Esophagus squamous epithelium (tissue), 4 donors: Measurements from ENCODE around the gene CCDC40.

ENCODE experiments used
- POLR2A ChIP-seq, 4 donors: fragments of 450-650 bp; IDR thresholded peaks; one replicate each; pipeline ENCODE4 v1.6.1; 2017; ENCODE audit warnings: antibody characterized with exemption in 4 of 4, mild to moderate bottlenecking in 4 of 4, moderate library complexity in 3 of 4
- TF ChIP-seq, protein P1 (sequence below), 6 experiments: fragments of 450-650 bp in 4 of 6; fragments of 200-600 bp in 2 of 6; sonication (generic) in 2 of 6; IDR thresholded peaks; one replicate each; pipeline ENCODE4 v1.5.1; 2016 to 2019; ENCODE audit warnings: antibody characterized with exemption in 6 of 6, mild to moderate bottlenecking in 4 of 6, moderate library complexity in 4 of 6

GRCh38 chr17:80097127-80097621 lies 60.7 kb downstream of the CCDC40 start:
- TF ChIP-seq, protein P1, sequence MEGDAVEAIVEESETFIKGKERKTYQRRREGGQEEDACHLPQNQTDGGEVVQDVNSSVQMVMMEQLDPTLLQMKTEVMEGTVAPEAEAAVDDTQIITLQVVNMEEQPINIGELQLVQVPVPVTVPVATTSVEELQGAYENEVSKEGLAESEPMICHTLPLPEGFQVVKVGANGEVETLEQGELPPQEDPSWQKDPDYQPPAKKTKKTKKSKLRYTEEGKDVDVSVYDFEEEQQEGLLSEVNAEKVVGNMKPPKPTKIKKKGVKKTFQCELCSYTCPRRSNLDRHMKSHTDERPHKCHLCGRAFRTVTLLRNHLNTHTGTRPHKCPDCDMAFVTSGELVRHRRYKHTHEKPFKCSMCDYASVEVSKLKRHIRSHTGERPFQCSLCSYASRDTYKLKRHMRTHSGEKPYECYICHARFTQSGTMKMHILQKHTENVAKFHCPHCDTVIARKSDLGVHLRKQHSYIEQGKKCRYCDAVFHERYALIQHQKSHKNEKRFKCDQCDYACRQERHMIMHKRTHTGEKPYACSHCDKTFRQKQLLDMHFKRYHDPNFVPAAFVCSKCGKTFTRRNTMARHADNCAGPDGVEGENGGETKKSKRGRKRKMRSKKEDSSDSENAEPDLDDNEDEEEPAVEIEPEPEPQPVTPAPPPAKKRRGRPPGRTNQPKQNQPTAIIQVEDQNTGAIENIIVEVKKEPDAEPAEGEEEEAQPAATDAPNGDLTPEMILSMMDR (IDR thresholded peaks at IDR 0.05), result no peak
- no peak for TF ChIP-seq POLR2A (IDR thresholded peaks at IDR 0.05)
